NCI-H2029 treated with DMSO at 0.1 percent for 48 hours (cell line): ENCODE results near the gene MAPK1IP1L.
A peak's percentile ranks its signal among the peaks of the same experiment; 100 is the strongest.
"Not testable (repeated sequence)": the region's sequence is repeated elsewhere in the genome, so short reads cannot be mapped to it uniquely, and the experiment has no call there.

ENCODE experiments used
- DNase-seq: peaks from one replicate; lab custom pipeline; 2025; lab: John Stamatoyannopoulos, UW

Gene MAPK1IP1L

DNA sequence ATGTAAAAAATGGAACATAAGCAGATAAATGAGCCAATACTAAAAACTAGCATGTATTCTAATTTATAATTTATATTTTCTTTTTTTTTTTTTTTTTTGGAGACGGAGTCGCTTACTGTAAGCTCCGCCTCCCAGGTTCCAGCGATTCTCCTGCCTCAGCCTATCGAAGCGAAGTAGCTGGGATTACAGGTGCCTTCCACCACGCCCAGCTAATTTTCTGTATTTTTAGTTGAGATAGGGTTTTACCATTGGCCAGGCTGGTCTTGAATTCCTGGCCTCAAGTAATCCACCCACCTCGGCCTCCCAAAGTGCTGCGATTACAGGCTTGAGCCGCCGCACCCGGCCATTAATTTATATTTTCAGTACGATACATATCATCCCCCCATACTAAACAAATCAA lies 2.7 kb downstream of the MAPK1IP1L start:
- no peak for DNase-seq

DNA sequence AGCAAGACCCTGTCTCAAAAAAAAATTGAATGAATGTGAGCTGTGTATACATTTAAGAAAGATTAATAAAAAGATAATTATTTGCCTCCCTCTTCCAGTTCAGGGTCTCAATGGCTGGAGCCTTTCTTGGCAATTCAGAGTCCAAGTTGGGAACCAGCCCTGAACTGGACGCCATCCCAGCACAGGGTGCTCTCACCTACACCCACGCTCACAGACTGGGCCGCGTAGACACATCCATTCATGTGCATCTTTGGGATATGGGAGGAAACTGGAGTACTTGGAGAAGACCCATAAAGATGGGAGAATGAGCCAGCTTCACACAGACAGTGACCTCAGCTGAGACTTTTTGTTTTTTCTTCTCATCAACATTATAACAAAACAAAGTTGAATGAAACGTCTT lies 6.5 kb downstream of the MAPK1IP1L start:
- no peak for DNase-seq

DNA sequence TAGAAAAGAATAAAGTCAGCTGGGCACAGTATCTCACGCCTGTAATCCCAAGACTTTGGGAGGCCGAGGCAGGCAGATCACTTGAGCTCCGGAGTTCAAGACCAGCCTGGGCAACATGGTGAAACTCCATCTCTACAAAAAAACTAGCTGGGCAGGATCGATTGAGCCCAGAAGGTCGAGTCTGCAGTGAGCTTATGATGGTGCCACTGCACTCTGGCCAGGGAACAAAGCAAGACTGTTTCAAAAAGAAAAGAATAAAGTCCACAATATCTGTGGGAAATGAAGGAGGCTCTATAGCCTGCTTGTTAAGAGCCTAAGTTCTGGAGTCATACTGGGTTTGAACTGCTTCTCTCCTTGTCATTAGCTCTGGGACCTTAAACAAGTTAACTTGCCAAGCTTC lies 7.9 kb downstream of the MAPK1IP1L start:
- DNase-seq, result no peak

DNA sequence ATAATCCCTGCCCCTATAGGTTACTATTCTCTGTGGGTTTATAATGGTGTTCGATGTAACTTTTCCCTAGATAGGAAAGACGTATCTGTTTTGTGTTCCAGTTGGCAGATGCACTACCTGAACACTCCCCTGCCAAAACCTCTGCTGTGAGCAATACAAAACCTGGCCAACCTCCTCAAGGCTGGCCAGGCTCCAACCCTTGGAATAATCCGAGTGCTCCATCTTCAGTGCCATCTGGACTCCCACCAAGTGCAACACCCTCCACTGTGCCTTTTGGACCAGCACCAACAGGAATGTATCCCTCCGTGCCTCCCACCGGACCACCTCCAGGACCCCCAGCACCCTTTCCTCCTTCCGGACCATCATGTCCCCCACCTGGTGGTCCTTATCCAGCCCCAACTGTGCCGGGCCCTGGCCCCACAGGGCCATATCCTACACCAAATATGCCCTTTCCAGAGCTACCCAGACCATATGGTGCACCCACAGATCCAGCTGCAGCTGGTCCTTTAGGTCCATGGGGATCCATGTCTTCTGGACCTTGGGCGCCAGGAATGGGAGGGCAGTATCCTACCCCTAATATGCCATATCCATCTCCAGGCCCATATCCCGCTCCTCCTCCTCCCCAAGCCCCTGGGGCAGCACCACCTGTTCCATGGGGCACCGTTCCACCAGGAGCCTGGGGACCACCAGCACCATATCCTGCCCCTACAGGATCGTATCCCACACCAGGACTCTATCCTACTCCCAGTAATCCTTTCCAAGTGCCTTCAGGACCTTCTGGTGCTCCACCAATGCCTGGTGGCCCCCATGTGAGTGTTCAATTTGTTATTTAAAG lies 11.3 kb downstream of the MAPK1IP1L start:
- peak; percentile 69 for DNase-seq

DNA sequence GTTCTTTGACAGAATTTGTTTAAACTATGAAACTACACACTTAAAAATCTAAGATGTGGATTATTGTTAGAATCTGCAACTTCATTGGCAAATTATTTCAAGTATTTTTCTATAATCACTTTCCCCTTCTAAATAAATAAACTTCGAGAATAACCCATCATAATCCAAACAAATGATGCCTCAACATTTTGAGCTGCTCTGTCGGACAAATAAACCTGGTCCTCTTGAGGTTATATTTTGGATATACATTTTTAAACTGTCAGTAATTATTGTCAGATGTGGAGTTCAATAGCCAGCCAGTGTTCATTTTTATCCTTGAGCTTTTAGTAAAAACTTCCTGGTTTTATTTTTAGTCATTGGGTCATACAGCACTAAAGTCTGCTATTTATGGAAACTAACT lies 13.4 kb downstream of the MAPK1IP1L start:
- not testable (repeated sequence) for DNase-seq

DNA sequence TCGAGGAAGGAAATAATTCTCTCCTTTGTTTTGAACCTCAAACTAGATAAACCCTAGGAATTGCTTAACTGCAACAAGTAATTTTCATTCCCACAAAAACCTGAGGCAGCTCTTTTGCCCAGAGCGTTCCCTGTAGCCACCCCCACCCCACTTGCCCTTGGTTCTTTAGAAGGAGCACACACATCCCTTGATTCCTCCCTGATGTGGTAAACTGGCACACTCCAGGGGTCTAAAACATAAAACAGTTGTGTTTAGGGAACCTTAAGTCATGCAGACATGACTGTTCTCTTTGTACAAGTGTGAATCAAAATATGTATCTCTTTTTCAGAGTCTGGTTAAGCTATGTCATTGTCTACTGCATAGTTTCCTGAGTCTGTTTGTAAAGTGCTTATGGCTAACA lies 14.0 kb downstream of the MAPK1IP1L start:
- no peak for DNase-seq

DNA sequence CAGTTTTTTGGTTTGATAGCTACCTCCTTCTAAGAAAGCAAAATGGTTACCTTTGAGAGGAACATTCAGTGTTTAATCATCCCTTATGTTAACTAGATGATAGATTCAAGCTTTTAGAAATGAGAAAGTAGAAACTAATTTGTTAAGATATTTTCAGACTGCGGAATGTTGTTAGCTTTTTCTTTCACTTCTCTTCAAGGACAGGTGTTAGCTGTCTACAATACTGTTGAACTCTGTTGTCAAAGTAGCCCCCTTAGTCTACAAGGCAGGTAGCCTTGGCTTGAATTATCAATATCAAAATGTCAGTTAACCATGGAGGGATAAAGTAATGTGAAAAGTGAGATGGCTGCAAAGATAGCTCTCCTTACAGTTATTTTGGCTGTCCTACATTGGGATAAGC lies 14.8 kb downstream of the MAPK1IP1L start:
- DNase-seq, result no peak

DNA sequence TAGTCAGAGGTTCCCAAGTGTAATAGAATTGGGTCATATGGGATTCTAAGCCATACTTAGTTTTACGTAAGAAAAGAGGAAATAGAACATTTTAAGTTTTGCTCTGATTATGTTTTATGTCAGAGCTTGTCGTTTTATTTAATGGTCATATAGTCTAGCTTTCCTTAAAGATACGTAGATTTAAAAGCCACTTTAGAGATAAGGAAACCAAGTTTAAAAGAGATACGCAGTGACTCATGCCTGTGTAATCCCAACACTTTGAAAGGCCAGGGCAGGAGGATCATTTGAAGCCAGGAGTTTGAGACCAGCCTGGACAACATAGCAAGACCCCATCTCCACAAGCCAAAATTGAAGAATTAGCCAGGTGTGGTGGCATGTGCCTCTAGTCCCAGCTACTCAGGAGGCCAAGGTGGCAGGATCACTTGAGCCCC lies 19.5 kb downstream of the MAPK1IP1L start:
- DNase-seq, result no peak

DNA sequence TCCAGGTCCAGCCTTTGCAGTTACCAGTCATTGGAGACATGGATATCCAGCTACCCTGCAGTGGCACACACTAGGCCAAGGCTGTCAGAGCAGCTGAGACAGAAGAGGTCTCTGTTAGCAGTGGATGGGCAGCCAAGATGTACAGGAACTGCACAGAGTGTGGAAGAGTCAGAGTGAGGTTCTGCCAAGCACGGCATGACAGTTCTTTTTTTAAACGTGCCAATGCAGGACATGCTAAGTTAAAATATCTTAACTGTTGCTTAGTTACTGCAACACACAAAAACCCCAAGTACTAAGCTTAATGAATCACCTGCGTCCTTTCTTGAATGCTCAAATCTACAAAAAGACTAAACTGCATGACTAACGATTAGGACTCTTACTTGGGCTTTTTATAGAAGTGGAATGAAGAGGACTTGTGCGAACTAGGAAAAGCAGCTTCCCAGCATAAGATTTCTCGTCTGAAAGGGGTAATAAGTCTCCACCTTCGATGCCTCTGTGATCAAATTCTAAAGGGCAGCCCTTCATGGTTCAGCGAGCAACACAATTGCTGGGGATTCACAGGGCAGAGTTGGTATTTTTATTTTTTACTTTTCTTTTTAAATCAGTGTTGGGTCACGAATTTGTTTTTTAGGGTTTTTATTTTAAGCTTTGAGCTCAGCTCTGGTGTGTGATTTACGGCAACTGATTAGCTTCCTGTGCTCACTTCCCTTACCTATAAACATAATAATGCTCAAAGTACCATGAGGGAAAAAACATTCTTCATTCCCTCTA lies 20.6 kb downstream of the MAPK1IP1L start:
- DNase-seq, result peak; percentile 48

DNA sequence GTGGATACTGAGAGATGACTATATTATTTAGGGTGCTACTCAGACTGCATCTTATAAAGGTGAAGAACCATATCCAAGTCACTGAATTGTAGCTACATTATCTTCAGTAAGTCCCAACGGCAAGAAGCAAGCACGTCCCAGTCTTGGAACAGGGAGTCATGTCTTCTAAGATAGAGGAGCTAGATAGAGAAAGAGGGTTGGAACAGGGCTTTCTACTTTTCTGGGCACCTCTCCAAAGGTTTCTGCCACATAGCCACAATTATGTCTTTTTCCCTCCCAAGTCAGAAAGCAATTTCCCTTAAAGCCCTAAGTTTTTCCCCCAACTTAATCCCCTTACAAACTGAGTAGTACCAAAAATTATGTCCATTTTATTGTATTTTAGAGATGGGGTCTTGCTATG lies 22.4 kb downstream of the MAPK1IP1L start:
- DNase-seq, result no peak

DNA sequence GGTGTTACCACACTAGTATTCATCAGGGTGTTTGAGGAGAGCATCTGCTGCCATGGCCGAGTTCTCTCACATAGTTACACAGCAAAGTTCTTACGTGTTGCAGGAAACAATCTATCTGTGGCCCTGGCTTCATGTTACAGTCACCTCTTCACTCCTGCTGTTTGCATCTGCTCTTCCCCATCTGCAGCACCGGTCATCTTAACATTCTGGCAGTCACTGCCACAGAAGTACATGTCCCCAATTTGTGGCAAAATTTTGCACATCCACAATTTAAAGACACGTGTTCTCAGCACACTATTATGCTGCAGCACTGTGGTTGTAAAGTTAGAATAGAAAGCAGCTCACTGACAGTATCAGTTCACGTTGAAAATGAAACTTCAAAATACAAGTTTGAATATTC lies 23.2 kb downstream of the MAPK1IP1L start:
- peak; percentile 74 for DNase-seq

DNA sequence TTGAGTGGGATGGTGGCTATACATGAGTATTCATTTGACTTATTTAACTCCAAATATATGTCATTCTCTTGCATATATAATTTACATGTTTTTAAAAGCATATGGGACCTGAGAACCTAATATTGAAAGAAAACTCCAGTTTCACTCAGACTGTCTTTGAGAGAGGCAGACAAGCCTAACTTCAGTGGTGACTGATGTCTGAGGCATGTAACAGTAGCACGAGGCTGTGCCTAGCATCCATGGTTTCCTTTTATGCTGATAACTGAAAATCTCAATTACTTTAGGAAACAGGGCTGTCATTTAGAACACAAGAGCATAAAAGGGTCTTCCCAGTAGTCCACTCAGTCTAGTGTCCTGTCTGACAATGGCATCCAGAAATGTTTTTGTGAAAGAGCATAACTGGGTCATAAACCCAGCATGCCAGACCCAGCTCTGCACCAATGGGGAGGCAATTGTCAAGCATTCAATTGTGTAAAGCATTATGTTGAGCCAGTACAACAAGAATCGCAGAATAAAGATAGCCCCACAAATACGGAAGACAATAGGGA lies 24.3 kb downstream of the MAPK1IP1L start:
- no peak for DNase-seq

DNA sequence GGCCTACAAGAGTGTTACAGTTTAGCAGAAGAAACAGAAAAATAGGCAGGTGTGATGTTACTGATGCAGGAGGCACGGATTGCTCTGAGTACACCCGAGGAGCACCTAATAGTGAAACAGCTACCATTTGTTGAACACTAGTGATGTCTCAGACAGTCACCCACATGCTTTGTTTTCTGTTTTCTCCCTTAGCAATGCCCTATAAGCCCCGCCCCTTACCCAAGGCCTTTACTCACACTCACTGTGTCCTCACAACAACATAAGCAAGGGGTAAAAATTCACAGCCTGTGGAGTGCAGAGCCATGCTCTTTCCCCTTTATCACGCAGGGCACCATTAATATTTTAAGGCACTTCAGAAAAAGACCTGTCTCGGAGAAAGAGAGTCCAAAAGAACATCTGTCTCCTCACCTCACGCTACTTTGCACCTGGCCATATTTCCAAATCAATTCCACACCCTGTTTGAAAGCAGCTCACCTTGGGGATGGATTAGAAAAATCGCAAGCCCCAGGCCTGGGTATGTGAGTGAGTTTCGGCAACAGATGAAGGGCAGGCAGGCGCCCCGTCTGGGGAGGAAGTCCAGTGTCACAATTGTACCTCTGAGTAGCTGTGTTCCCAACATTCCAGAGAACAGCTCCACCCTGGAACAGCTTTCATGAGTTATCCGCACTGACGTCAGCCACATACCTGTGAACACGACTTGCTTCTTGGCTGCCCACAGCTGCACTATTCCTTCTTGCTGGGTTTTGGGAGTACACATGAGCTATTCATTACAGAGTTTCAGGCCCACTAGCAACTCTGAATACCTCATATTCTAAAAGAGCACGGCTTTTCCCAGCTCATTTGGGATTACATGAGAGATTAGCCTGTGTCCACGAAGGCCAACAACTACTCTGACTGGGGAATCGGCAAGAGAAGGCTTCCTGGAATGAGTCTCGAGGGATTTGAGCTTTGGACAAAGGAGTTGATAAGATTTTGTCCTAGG lies 26.0 kb downstream of the MAPK1IP1L start:
- DNase-seq, result no peak

DNA sequence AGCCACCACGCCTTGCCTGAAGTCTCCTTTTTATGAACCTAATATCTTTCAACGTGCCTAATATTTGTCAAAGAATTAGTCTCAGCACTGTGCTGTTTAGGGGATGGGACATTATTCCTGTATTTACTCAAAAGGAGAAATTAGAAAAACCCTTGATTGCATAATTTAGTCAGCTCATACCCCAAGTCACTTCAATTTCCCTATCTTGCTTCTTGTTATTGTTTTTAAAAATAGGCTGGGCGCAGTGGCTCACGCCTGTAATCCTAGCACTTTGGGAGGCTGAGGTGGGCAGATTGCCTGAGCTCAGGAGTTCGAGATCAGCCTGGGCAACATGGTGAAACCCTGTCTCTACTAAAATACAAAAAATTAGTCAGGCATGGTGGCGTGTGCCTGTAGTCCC lies 28.5 kb downstream of the MAPK1IP1L start:
- DNase-seq, result not testable (repeated sequence)

DNA sequence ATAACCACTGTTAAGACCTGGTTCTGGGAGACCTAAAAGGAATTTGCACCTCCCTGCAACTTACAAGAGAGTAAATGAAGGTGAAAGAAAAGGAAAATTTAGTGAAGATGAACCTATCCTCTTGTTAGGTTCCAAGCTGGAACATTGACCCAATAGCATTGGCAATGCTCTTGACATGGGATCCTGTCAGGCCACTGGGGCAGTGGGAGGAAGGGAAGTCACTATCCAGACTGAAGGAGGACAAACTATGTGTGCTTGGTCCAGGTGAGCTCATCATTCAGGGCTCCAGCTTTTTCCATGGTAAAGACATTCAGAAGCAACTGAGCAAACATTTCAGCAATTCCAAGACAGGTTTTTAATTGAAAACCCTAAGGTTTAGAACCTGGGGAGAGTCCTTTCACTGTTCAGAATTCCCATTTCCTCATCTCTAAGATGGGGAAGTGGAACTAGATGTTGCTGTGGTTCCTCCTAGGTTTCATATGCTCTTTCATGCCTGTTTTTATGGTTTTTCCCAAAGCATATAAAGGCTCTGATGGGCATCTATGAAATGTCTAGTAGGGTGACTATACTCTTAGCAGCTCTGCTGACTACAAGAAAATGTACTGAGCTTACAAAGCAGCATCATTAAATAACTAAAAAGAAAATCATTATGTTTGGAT lies 33.1 kb downstream of the MAPK1IP1L start:
- no peak for DNase-seq

DNA sequence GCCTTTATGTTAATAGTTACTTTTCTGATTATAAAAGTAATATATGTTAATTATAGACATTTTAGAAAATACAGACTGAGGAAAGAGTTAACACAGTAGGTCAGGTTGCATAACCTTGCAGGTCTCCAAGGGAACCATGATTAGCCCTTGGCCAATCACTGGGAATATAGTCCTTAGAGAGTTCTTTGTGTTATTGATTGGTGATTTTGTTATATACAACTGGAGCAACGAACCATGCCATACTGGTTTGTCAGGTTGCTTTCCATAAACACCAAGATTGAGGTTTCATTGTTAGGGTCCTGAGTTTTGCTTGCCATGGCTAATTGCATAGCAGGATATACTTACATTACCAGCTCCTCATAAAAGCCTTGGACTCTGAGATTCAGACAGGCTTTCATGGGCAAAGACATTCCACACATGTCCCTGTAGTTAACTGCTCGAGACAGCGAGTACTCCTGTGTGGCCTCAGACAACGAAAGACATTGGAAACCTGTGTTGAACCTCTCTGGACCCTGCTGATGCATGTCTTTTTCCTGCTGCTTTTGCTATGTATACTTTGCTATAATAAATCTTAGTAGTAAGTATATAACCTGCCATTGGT lies 33.7 kb downstream of the MAPK1IP1L start:
- no peak for DNase-seq

DNA sequence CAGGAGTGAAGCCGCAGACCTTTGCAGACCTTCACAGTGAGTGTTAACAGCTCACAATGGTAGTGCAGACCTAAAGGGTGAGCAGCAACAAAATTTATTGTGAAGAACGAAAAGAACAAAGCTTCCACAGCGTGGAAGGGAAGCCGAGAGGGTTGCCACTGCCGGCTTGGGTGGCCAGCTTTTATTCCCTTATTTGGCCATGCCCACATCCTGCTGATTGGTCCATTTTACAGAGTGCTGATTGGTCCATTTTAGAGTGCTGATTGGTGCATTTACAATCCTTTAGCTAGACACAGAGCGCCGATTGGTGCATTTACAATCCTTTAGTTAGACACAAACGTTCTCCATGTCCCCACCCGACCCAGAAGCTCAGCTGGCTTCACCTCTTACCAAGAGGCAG lies 35.5 kb downstream of the MAPK1IP1L start:
- no peak for DNase-seq

DNA sequence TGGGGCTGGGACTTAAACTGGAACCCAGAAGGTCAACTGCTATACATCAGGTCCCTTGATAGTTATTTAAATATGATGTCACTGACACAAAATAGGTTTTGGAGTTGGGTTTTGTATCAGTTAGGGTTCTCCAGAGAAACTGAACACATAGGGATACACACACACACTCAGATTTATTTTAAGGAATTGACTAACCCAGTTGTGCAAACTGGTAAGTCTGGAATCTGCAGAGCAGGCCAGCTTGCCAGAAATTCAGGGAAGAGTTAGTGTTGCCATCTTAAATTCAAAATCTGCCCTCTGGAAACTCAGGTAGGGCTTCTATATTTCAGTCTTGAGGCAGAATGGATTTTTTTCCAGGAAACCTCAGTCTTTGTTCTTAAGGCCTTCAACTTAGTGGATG lies 36.9 kb downstream of the MAPK1IP1L start:
- DNase-seq, result no peak

DNA sequence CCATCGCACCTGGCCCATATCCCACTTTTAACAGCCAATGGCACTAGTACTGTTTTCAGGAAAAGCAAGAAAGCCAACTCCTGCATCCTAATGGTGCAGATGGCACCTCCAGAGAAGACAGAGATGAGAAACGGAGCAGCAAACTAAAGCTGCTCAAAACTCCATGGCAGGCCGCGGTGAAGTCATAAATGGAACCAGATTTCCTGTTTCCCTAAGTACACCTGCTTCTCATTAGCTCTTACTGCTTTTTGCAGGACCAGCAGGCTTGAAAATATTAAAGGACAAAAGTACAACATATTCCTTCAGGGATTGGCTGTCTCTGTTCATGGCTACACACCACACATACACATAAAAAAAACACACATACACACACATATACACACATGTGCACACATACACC lies 40.9 kb downstream of the MAPK1IP1L start:
- DNase-seq, result no peak

DNA sequence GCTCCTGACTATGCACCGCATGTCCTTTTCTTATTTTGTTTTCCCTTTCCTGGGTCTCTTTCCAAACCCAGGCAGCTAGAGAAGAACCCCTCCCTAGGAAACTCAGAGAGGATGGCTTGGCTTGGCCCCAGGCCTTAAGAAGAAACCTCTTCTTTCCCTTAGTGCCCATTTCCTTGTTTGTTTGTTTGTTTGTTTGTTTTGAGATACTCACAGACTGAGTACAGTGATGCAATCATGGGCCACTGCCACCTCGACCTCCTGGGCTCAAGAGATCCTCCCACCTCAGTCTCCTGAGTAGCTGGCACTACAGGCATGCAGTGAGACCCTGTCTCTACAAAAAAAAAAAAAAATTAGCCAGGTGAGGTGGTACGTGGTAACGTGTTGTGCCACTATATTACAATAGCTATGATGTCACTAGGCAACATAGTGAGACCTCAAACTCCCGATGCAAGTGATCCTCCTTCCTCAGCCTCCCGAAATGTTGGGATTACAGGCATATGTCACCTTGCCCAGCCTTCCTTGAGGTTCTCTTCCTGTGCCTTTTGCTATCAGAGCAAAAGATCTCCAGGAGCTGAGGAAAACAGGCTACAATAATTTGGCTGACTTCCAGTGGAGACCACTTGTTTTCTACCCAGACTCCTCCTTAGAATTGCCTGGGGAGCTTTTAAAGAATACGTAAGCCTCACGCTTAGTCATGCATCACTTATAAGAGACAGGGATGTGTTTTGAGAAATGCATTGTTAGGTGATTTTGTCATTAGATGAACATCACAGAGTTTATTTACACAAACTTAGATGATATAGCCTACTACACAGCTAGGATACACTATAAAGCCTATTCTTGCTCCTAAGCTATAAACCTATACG lies 43.1 kb downstream of the MAPK1IP1L start:
- DNase-seq, result no peak
